IMR-90 (cell line): ENCODE results near the gene USPL1. TPM values are rescaled to one million over a fixed set of nuclear protein-coding genes. Genes with fewer than 3 reads are reported as not detected.

Experiments
- ATAC-seq: fragments of 200-7000 bp; cut with Tn5 transposase; 2 replicates; pipeline ENCODE4 v1.9.1; 2020; ENCODE audit warnings: low read depth, mild to moderate bottlenecking, moderate library complexity
- BruUV-seq: library from RNA; stranded (reverse); fragments of 400-500 nt; replicated peaks from 2 replicates; lab custom pipeline; 2021; lab: Mats Ljungman, UMichigan
- CTCF ChIA-PET: fragments of 300-600 bp; formaldehyde crosslinking; extraction: SDS; loops from one replicate; lab custom pipeline; 2021; ENCODE audit warnings: antibody characterized with exemption; lab: Yijun Ruan, JAX
- POLR2A ChIA-PET: fragments of 300-600 bp; sonication (Branson Sonifier 250); formaldehyde crosslinking; loops from one replicate; lab custom pipeline; 2022; ENCODE audit warnings: antibody characterized with exemption; ENCODE audit not compliant: unreplicated experiment; lab: Charles Lee
- DNase-seq: peaks from one replicate; pipeline ENCODE4 v3.0.0; 2013
- H2AFZ ChIP-seq: replicated peaks from 2 replicates; pipeline ENCODE3; 2013; ENCODE audit warnings: low read length, mild to moderate bottlenecking; ENCODE audit not compliant: poor library complexity
- H2AK5ac ChIP-seq: 2 replicates; pipeline ENCODE4 v1.6.1; 2013; ENCODE audit warnings: low read depth, low read length, inconsistent platforms
- H2AK9ac ChIP-seq: replicated peaks from 2 replicates; pipeline ENCODE3; 2013; ENCODE audit warnings: mild to moderate bottlenecking, low read depth, low read length, moderate library complexity; ENCODE audit not compliant: poor library complexity
- H2BK120ac ChIP-seq: 2 replicates; pipeline ENCODE4 v1.6.1; 2013; ENCODE audit warnings: low read depth, low read length, inconsistent platforms
- H2BK15ac ChIP-seq: 3 replicates; pipeline ENCODE4 v1.6.1; 2013; ENCODE audit warnings: low read depth, low read length, inconsistent platforms
- H2BK20ac ChIP-seq: 2 replicates; pipeline ENCODE4 v1.6.1; 2013; ENCODE audit warnings: low read depth, mild to moderate bottlenecking, inconsistent platforms, low read length, moderate library complexity
- H2BK5ac ChIP-seq: 2 replicates; pipeline ENCODE4 v1.6.1; 2013; ENCODE audit warnings: mild to moderate bottlenecking, low read depth, low read length, inconsistent platforms; ENCODE audit not compliant: poor library complexity, severe bottlenecking
- H3K14ac ChIP-seq: replicated peaks from 2 replicates; pipeline ENCODE4 v1.6.1; 2013; ENCODE audit warnings: low read depth, low read length, inconsistent platforms
- H3K18ac ChIP-seq: 2 replicates; pipeline ENCODE4 v1.6.1; 2013; ENCODE audit warnings: low read depth, low read length, control low read depth
- H3K23ac ChIP-seq: 2 replicates; pipeline ENCODE4 v1.6.1; 2013; ENCODE audit warnings: low read depth, low read length, inconsistent platforms
- H3K27ac ChIP-seq: 2 replicates; pipeline ENCODE4 v1.5.1; 2013; ENCODE audit warnings: mild to moderate bottlenecking, control low read depth, low read length; ENCODE audit not compliant: insufficient read depth
- H3K27me3 ChIP-seq: 2 replicates; pipeline ENCODE4 v1.6.1; 2013; ENCODE audit warnings: low read length; ENCODE audit not compliant: control insufficient read depth, insufficient read depth
- H3K36me3 ChIP-seq: 2 replicates; pipeline ENCODE4 v1.6.1; 2013; ENCODE audit warnings: low read length, mixed read lengths; ENCODE audit not compliant: control insufficient read depth, insufficient read depth
- H3K4ac ChIP-seq: 2 replicates; pipeline ENCODE4 v1.6.1; 2013; ENCODE audit warnings: low read depth, low read length, inconsistent platforms
- H3K4me1 ChIP-seq: 2 replicates; pipeline ENCODE4 v1.6.1; 2013; ENCODE audit warnings: low read length, mixed read lengths; ENCODE audit not compliant: control insufficient read depth, insufficient read depth
- H3K4me2 ChIP-seq: 2 replicates; pipeline ENCODE4 v1.6.1; 2013; ENCODE audit warnings: low read depth, mild to moderate bottlenecking, control low read depth, low read length, moderate library complexity
- H3K4me3 ChIP-seq: 2 replicates; pipeline ENCODE4 v1.5.1; 2013; ENCODE audit warnings: low read depth, mild to moderate bottlenecking, control low read depth, low read length, moderate library complexity; ENCODE audit not compliant: insufficient read depth
- H3K56ac ChIP-seq: 2 replicates; pipeline ENCODE4 v1.6.1; 2013; ENCODE audit warnings: low read length, inconsistent platforms; ENCODE audit not compliant: insufficient read depth; ENCODE audit errors: extremely low read depth
- H3K79me1 ChIP-seq, 2 experiments: 2 replicates each; pipeline ENCODE4 v1.6.1; 2013; ENCODE audit warnings: low read length in 2 of 2, inconsistent platforms in 1 of 2, low read depth in 1 of 2
- H3K9ac ChIP-seq: 2 replicates; pipeline ENCODE4 v1.6.1; 2013; ENCODE audit warnings: low read depth, low read length, control low read depth
- H3K9me1 ChIP-seq: 2 replicates; pipeline ENCODE4 v1.6.1; 2013; ENCODE audit warnings: low read length, inconsistent platforms; ENCODE audit not compliant: insufficient read depth
- H3K9me3 ChIP-seq: 2 replicates; pipeline ENCODE4 v1.6.1; 2013; ENCODE audit warnings: low read length; ENCODE audit not compliant: control insufficient read depth, insufficient read depth
- H4K20me1 ChIP-seq: 2 replicates; pipeline ENCODE4 v1.6.1; 2013; ENCODE audit warnings: low read length, inconsistent platforms; ENCODE audit not compliant: insufficient read depth
- H4K5ac ChIP-seq: 2 replicates; pipeline ENCODE4 v1.6.1; 2013; ENCODE audit warnings: mild to moderate bottlenecking, low read depth, low read length, control low read depth
- H4K8ac ChIP-seq, 2 experiments: 2 replicates each; pipeline ENCODE4 v1.6.1; 2013; ENCODE audit warnings: low read depth in 2 of 2, low read length in 2 of 2, control low read depth in 1 of 2, inconsistent platforms in 1 of 2
- H4K91ac ChIP-seq: 2 replicates; pipeline ENCODE4 v1.6.1; 2013; ENCODE audit warnings: low read depth, low read length, inconsistent platforms; ENCODE audit not compliant: insufficient read depth
- BHLHE40 ChIP-seq: fragments of 150-350 bp; IDR thresholded peaks from 2 replicates; pipeline ENCODE4 v1.6.1; 2016; ENCODE audit warnings: mild to moderate bottlenecking, low read depth, low read length
- CEBPB ChIP-seq: IDR thresholded peaks from 2 replicates; pipeline ENCODE4 v1.6.1; 2012; ENCODE audit warnings: low read depth, low read length, improper control_type of control experiment
- CTCF ChIP-seq: conservative IDR thresholded peaks from 2 replicates; pipeline ENCODE4 v1.5.1; 2012; ENCODE audit warnings: mild to moderate bottlenecking, low read depth, low read length, improper control_type of control experiment
- ELK1 ChIP-seq: fragments of 150-350 bp; IDR thresholded peaks from 2 replicates; pipeline ENCODE4 v1.6.1; 2016; ENCODE audit warnings: low read depth, mild to moderate bottlenecking, low read length, moderate library complexity, borderline replicate concordance
- FOS ChIP-seq: fragments of 150-350 bp; IDR thresholded peaks from 2 replicates; pipeline ENCODE4 v1.6.1; 2016; ENCODE audit warnings: low read depth, low read length
- MXI1 ChIP-seq: IDR thresholded peaks from 2 replicates; pipeline ENCODE4 v1.6.1; 2012; ENCODE audit warnings: low read depth, mild to moderate bottlenecking, low read length, moderate library complexity, borderline replicate concordance
- NFE2L2 ChIP-seq: fragments of 150-350 bp; IDR thresholded peaks from 2 replicates; pipeline ENCODE4 v1.6.1; 2016; ENCODE audit warnings: low read depth, mild to moderate bottlenecking, low read length
- POLR2A ChIP-seq: IDR thresholded peaks from 2 replicates; pipeline ENCODE4 v1.6.1; 2012; ENCODE audit warnings: mild to moderate bottlenecking, low read depth, low read length
- RAD21 ChIP-seq: IDR thresholded peaks from 2 replicates; pipeline ENCODE4 v1.6.1; 2012; ENCODE audit warnings: low read length, improper control_type of control experiment
- RCOR1 ChIP-seq: IDR thresholded peaks from 2 replicates; pipeline ENCODE4 v1.6.1; 2012; ENCODE audit warnings: mild to moderate bottlenecking, low read length, improper control_type of control experiment; ENCODE audit not compliant: insufficient replicate concordance
- WGBS, 2 experiments: methylation state at CpG; one replicate each; pipeline versions ENCODE4 v1.1.5 to v1.1.7; 2013; ENCODE audit warnings: missing lambda C conversion rate in 2 of 2; ENCODE audit not compliant: insufficient read length in 1 of 2; ENCODE audit errors: extremely low coverage in 2 of 2; 5-methylcytosine and 5-hydroxymethylcytosine counted together
- dilution Hi-C: fragments of 300-500 bp; cut with HindIII; formaldehyde crosslinking; loops from one replicate; pipeline ENCODE4 v1.14.3; 2018; ENCODE audit warnings: low sequenced_read_pairs; ENCODE audit not compliant: unreplicated experiment
- in situ Hi-C: fragments of 300-500 bp; cut with MboI; formaldehyde crosslinking; loops from 3 replicates; pipeline ENCODE4 v1.14.3; 2019; ENCODE audit warnings: low sequenced_read_pairs, inconsistent platforms, mixed read lengths
- intact Hi-C: fragments of 100-400 bp; cut with micrococcal nuclease; formaldehyde crosslinking; loops from 2 replicates; pipeline ENCODE4 v1.10.0; 2022
- polyA plus RNA-seq, 3 experiments: library from polyadenylated mRNA; depleted of rRNA; stranded (reverse); fragments of >200 nt; gene quantifications; 2 replicates each; pipeline ENCODE4 v1.2.3, GENCODE V29; 2012; ENCODE audit warnings: low replicate concordance in 1 of 3
- total RNA-seq: library from RNA; depleted of rRNA; stranded (reverse); fragments of >200 nt; gene quantifications from 2 replicates; pipeline ENCODE4 v1.2.3, GENCODE V29; 2012

The USPL1 gene
- total and polyA plus RNA-seq, 2 of the 4 experiments (the other 2 are of a cell fraction): 12.1 to 15.4 TPM

- no peak overlapping the region for H2BK120ac ChIP-seq
- H3K56ac ChIP-seq: no peak overlapping the region
- H3K4me1 ChIP-seq: no peaks in the 10 kb centered on the region; the same call in 1 of the 2 replicates
- H4K5ac ChIP-seq: no peak overlapping the region
- no peak overlapping the region for H2BK5ac ChIP-seq
- in situ Hi-C loops: loop anchor here (25.0 kb wide), 1 partner anchor 398 kb away; no protein-coding TSS in a partner anchor
- no TSS peak for BruUV-seq
- H3K18ac ChIP-seq: no peak overlapping the region
- ChIA-PET CTCF (interaction anchor here (1.0 kb wide), 1 partner anchor 120 kb away, joined by 3 read pairs; no protein-coding TSS in a partner anchor), POLR2A (interaction anchor here (0.6 kb wide), 1 partner anchor 209 kb away, joined by 3 read pairs; no protein-coding TSS in a partner anchor)
- no CpG with 5 or more reads among the region's 4 CpGs for WGBS, 2 experiments
- H2BK20ac ChIP-seq: no peak overlapping the region
- TF ChIP-seq CEBPB (no peak), CTCF (no peak), POLR2A (no peak), NFE2L2 (no peak), MXI1 (no peak), BHLHE40 (no peak), RCOR1 (no peak), RAD21 (no peak), FOS (no peak), ELK1 (no peak)
- no peak overlapping the region for H2AK5ac ChIP-seq
- peaks cover 9% of the 10 kb centered on the region; the same call in 1 of the 2 replicates for H3K9me1 ChIP-seq
- H3K14ac ChIP-seq: no peak overlapping the region
- peak; percentile 36 for DNase-seq
- H3K27me3 ChIP-seq: no peaks in the 10 kb centered on the region
- no peak for ATAC-seq
- intact Hi-C loops: no loop called here
- H4K91ac ChIP-seq: no peak overlapping the region
- dilution Hi-C loops: no loop called here
- H4K8ac ChIP-seq: no peak overlapping the region
- no peak overlapping the region for H3K27ac ChIP-seq
- H2AFZ ChIP-seq: no peak overlapping the region
- no peak overlapping the region for H2BK15ac ChIP-seq
- no peaks in the 10 kb centered on the region for H3K9me3 ChIP-seq
- H3K36me3 ChIP-seq: peaks cover 19% of the 10 kb centered on the region
- no peak overlapping the region for H3K4ac ChIP-seq
- no peak overlapping the region for H3K4me2 ChIP-seq
- peaks cover 28 to 42% of the 10 kb centered on the region in 2 experiments for H3K79me1 ChIP-seq
- H3K9ac ChIP-seq: no peak overlapping the region
- no peak overlapping the region for H2AK9ac ChIP-seq
- no peak overlapping the region for H3K4me3 ChIP-seq
- H3K23ac ChIP-seq: no peak overlapping the region
- H4K20me1 ChIP-seq: peaks cover 10% of the 10 kb centered on the region
Measured at GRCh38 chr13:30639671-30640070, 22.0 kb downstream of the USPL1 start.
